ENCODE data around the gene CD164. TPM values are rescaled to one million over a fixed set of nuclear protein-coding genes. Genes with fewer than 3 reads are reported as not detected.
A peak's percentile ranks its signal among the peaks of the same experiment; 100 is the strongest.

The CD164 gene
- total and polyA plus RNA-seq, 2 of the 4 experiments (the other 2 are of a cell fraction) = 146 to 150 TPM

GRCh38 chr6:109428889-109429477 is 46.7 kb upstream of the CD164 start:
- Histone ChIP-seq H3K9me3 (ENCODE audit: control insufficient read depth, insufficient read depth, low read length) (no peaks in the 10 kb centered on the region), H3K56ac (ENCODE audit: extremely low read depth, insufficient read depth, low read length) (no peak overlapping the region), H4K91ac (ENCODE audit: insufficient read depth, low read depth, low read length) (no peak overlapping the region), H2BK5ac (ENCODE audit: low read depth, low read length, poor library complexity, severe bottlenecking) (no peak overlapping the region), H2AK9ac (replicated peaks; ENCODE audit: low read depth, low read length, poor library complexity) (no peak overlapping the region), H4K20me1 (ENCODE audit: insufficient read depth, low read length) (no peaks in the 10 kb centered on the region), H3K9ac (ENCODE audit: low read depth, low read length) (no peak overlapping the region), H4K8ac (ENCODE audit: low read depth in 2 of 2, low read length in 2 of 2) (no peak overlapping the region), H3K4me3 (ENCODE audit: insufficient read depth, low read depth, low read length) (no peak overlapping the region), H4K5ac (ENCODE audit: low read depth, low read length) (no peak overlapping the region), H3K9me1 (ENCODE audit: insufficient read depth, low read length) (no peaks in the 10 kb centered on the region), H2BK15ac (ENCODE audit: low read depth, low read length) (no peak overlapping the region), H3K18ac (ENCODE audit: low read depth, low read length) (no peak overlapping the region), H3K27ac (ENCODE audit: insufficient read depth, low read length) (no peak overlapping the region), H2BK120ac (ENCODE audit: low read depth, low read length) (no peak overlapping the region), H3K4me1 (ENCODE audit: control insufficient read depth, insufficient read depth, low read length) (no peaks in the 10 kb centered on the region; the same call in 1 of the 2 replicates), H2AFZ (replicated peaks; ENCODE audit: low read length, poor library complexity) (no peak overlapping the region), H3K4me2 (ENCODE audit: low read depth, low read length) (no peak overlapping the region; the same call in 1 of the 2 replicates), H3K79me1 (ENCODE audit: low read depth in 1 of 2, low read length in 2 of 2) (no peaks in the 10 kb centered on the region), H3K14ac (replicated peaks; ENCODE audit: low read depth, low read length) (no peak overlapping the region), H3K36me3 (ENCODE audit: control insufficient read depth, insufficient read depth, low read length) (no peaks in the 10 kb centered on the region), H2AK5ac (ENCODE audit: low read depth, low read length) (no peak overlapping the region), H2BK20ac (ENCODE audit: low read depth, low read length) (no peak overlapping the region), H3K23ac (ENCODE audit: low read depth, low read length) (no peak overlapping the region), H3K27me3 (ENCODE audit: control insufficient read depth, insufficient read depth, low read length) (peaks cover 2% of the 10 kb centered on the region; the same call in 1 of the 2 replicates), H3K4ac (ENCODE audit: low read depth, low read length) (no peak overlapping the region)
- no TSS peak for BruUV-seq (replicated peaks)
- peak; percentile 78 for TF ChIP-seq CEBPB (IDR thresholded peaks at IDR 0.05; ENCODE audit: low read depth, low read length)
- TF ChIP-seq NFE2L2 (IDR thresholded peaks at IDR 0.05; ENCODE audit: low read depth, low read length) = no peak
- peak; percentile 74 for DNase-seq
- 28% methylated on average over 3 of the region's 7 CpGs; no CpG with 5 or more reads in 1 of the 2 experiments for WGBS, 2 experiments (ENCODE audit: extremely low coverage in 2 of 2, insufficient read length in 1 of 2)
- ChIA-PET CTCF (interaction anchor here (0.7 kb wide), 2 partner anchors 9 to 11 kb away, joined by 4 to 5 read pairs; partner anchors contain the start of genes PPIL6 and SMPD2), POLR2A (ENCODE audit: unreplicated experiment) (no interaction called here)
- dilution Hi-C loops (cut with HindIII; ENCODE audit: low sequenced_read_pairs, unreplicated experiment) = no loop called here
- in situ Hi-C loops (cut with MboI; ENCODE audit: low sequenced_read_pairs) = no loop called here
- intact Hi-C loops (cut with micrococcal nuclease) = no loop called here
- peak; percentile 99 for ATAC-seq (ENCODE audit: low read depth)
